OCI-LY7 (cell line): Measurements from ENCODE around the gene ATF2. TPM values are rescaled to one million over a fixed set of nuclear protein-coding genes. Genes with fewer than 3 reads are reported as not detected.

Experiments used
- BruUV-seq: library from RNA; stranded (reverse); fragments of 400-500 nt; replicated peaks from 2 replicates; lab custom pipeline; 2021; lab: Mats Ljungman, UMichigan
- CTCF ChIA-PET: fragments of 300-600 bp; sonication (Branson Sonifier 250); formaldehyde crosslinking; loops from one replicate; lab custom pipeline; 2022; ENCODE audit warnings: antibody characterized with exemption; ENCODE audit not compliant: unreplicated experiment; lab: Charles Lee
- POLR2A ChIA-PET: fragments of 300-600 bp; sonication (Branson Sonifier 250); formaldehyde crosslinking; loops from one replicate; lab custom pipeline; 2022; ENCODE audit warnings: antibody characterized with exemption; lab: Charles Lee
- DNase-seq: peaks from one replicate; pipeline ENCODE4 v3.0.0-alpha.2; 2015; ENCODE audit warnings: low spot score
- H2AFZ ChIP-seq: fragments of 200-600 bp; sonication (generic), shearing (Covaris generic); 2 replicates; pipeline ENCODE4 v1.6.1; 2014; ENCODE audit warnings: mild to moderate bottlenecking, antibody characterized with exemption, low read length, moderate library complexity
- H3K27ac ChIP-seq: fragments of 200-600 bp; sonication (generic); 2 replicates; pipeline ENCODE4 v1.5.1; 2014; ENCODE audit warnings: mixed run types, low read depth, mild to moderate bottlenecking, moderate library complexity, low read length, inconsistent platforms; ENCODE audit not compliant: poor library complexity, severe bottlenecking
- H3K36me3 ChIP-seq: fragments of 200-600 bp; sonication (generic); 2 replicates; pipeline ENCODE4 v1.6.1; 2014; ENCODE audit warnings: mild to moderate bottlenecking, antibody characterized with exemption, low read length, moderate library complexity, mixed read lengths; ENCODE audit not compliant: insufficient read depth
- H3K4me1 ChIP-seq: fragments of 200-600 bp; sonication (generic); 2 replicates; pipeline ENCODE4 v1.5.1; 2014; ENCODE audit warnings: mild to moderate bottlenecking, low read length; ENCODE audit not compliant: insufficient read depth, poor library complexity, severe bottlenecking
- H3K4me2 ChIP-seq: fragments of 200-600 bp; sonication (generic); 2 replicates; pipeline ENCODE4 v1.6.1; 2014; ENCODE audit warnings: mild to moderate bottlenecking, low read length
- H3K4me3 ChIP-seq: fragments of 200-600 bp; sonication (generic); 2 replicates; pipeline ENCODE4 v1.5.1; 2014; ENCODE audit warnings: mild to moderate bottlenecking, low read depth, low read length; ENCODE audit not compliant: poor library complexity, severe bottlenecking
- H3K79me2 ChIP-seq: fragments of 200-600 bp; sonication (generic); 2 replicates; pipeline ENCODE4 v1.6.1; 2016; ENCODE audit warnings: low read depth, mild to moderate bottlenecking, low read length, moderate library complexity, mixed read lengths; ENCODE audit not compliant: insufficient read depth
- H3K9me2 ChIP-seq: fragments of 200-600 bp; sonication (generic); 2 replicates; pipeline ENCODE4 v1.6.1; 2016; ENCODE audit warnings: mild to moderate bottlenecking, low read length, mixed read lengths; ENCODE audit not compliant: insufficient read depth
- H3K9me3 ChIP-seq: fragments of 200-600 bp; sonication (generic); 2 replicates; pipeline ENCODE4 v1.6.1; 2014; ENCODE audit warnings: mild to moderate bottlenecking, mixed run types, low read length, mixed read lengths
- H4K20me1 ChIP-seq: fragments of 200-600 bp; sonication (generic); 2 replicates; pipeline ENCODE4 v1.6.1; 2014; ENCODE audit warnings: mild to moderate bottlenecking, antibody characterized with exemption, low read length, moderate library complexity, mixed read lengths; ENCODE audit not compliant: insufficient read depth
- CTCF ChIP-seq: fragments of 200-600 bp; sonication (generic); conservative IDR thresholded peaks from 2 replicates; pipeline ENCODE4 v1.5.1; 2014; ENCODE audit warnings: mild to moderate bottlenecking, antibody characterized with exemption, low read length, moderate library complexity, mixed read lengths
- EZH2phosphoT487 ChIP-seq: fragments of 200-600 bp; sonication (generic); IDR thresholded peaks from 2 replicates; pipeline ENCODE4 v1.6.1; 2018; ENCODE audit warnings: low read depth, borderline replicate concordance, mild to moderate bottlenecking, mixed run types, antibody characterized with exemption, low read length, moderate library complexity, mixed read lengths
- intact Hi-C: fragments of 100-400 bp; cut with micrococcal nuclease; formaldehyde crosslinking; loops from one replicate; pipeline ENCODE4 v1.10.0; 2022; ENCODE audit not compliant: unreplicated experiment
- total RNA-seq, 2 experiments: library from RNA; depleted of rRNA in 1 of 2; stranded (reverse); fragments of >200 nt in 1 of 2; shearing (Covaris generic) in 1 of 2; gene quantifications; 2 replicates each; pipeline ENCODE4 v1.2.3, GENCODE V29; 2014 to 2022

ATF2 gene
- total RNA-seq, 2 experiments from 2014 or later, result 22.7 to 43.3 TPM

- H3K4me3 ChIP-seq, result no peak overlapping the region
- CTCF ChIA-PET, result no interaction called here
- no peak overlapping the region for H2AFZ ChIP-seq
- intact Hi-C loops, result no loop called here
- H3K9me2 ChIP-seq, result no peaks in the 10 kb centered on the region
- BruUV-seq, result TSS peak; percentile 21
- no peaks in the 10 kb centered on the region for H4K20me1 ChIP-seq
- H3K4me1 ChIP-seq, result no peaks in the 10 kb centered on the region
- POLR2A ChIA-PET, result interaction anchor here (0.7 kb wide), 1 partner anchor 12 kb away, joined by 3 read pairs; no protein-coding TSS in a partner anchor
- no peak for TF ChIP-seq CTCF
- no peak for TF ChIP-seq EZH2phosphoT487
- DNase-seq, result no peak
- H3K4me2 ChIP-seq, result no peak overlapping the region
- H3K36me3 ChIP-seq, result peaks cover 37% of the 10 kb centered on the region
- no peak overlapping the region for H3K27ac ChIP-seq
- peaks cover 3% of the 10 kb centered on the region for H3K9me3 ChIP-seq
- no peaks in the 10 kb centered on the region for H3K79me2 ChIP-seq
Measured at GRCh38 chr2:175068534-175068933, 99.5 kb downstream of the ATF2 start.

GRCh38 chr2:175066411-175066810 is 101.6 kb downstream of the ATF2 start:
- H3K79me2 ChIP-seq, result no peaks in the 10 kb centered on the region
- no peak overlapping the region for H2AFZ ChIP-seq
- no peak overlapping the region for H3K27ac ChIP-seq
- H4K20me1 ChIP-seq, result no peaks in the 10 kb centered on the region
- ChIA-PET POLR2A (no interaction called here), CTCF (no interaction called here)
- no peak for DNase-seq
- H3K9me3 ChIP-seq, result peaks cover 17% of the 10 kb centered on the region
- H3K36me3 ChIP-seq, result peaks cover 39% of the 10 kb centered on the region
- BruUV-seq, result no TSS peak
- no peaks in the 10 kb centered on the region for H3K4me1 ChIP-seq
- no peak for TF ChIP-seq CTCF
- no peak overlapping the region for H3K4me3 ChIP-seq
- intact Hi-C loops, result no loop called here
- no peak overlapping the region for H3K4me2 ChIP-seq
- no peaks in the 10 kb centered on the region for H3K9me2 ChIP-seq

GRCh38 chr2:175064797-175065196 is 103.2 kb downstream of the ATF2 start:
- ChIA-PET CTCF (no interaction called here), POLR2A (interaction anchor here (2.0 kb wide), 1 partner anchor 17 kb away, joined by 6 read pairs; no protein-coding TSS in a partner anchor)
- Histone ChIP-seq H2AFZ (no peak overlapping the region), H4K20me1 (no peaks in the 10 kb centered on the region), H3K36me3 (peaks cover 33% of the 10 kb centered on the region), H3K9me2 (no peaks in the 10 kb centered on the region), H3K27ac (no peak overlapping the region), H3K9me3 (peaks cover 17% of the 10 kb centered on the region), H3K4me3 (no peak overlapping the region), H3K79me2 (no peaks in the 10 kb centered on the region), H3K4me1 (no peaks in the 10 kb centered on the region), H3K4me2 (no peak overlapping the region)
- intact Hi-C loops, result no loop called here
- no TSS peak for BruUV-seq
- DNase-seq, result no peak
- no peak for TF ChIP-seq EZH2phosphoT487
- TF ChIP-seq CTCF, result no peak
